ENCODE results near the gene CRYBG1.

CRYBG1 gene

DNA sequence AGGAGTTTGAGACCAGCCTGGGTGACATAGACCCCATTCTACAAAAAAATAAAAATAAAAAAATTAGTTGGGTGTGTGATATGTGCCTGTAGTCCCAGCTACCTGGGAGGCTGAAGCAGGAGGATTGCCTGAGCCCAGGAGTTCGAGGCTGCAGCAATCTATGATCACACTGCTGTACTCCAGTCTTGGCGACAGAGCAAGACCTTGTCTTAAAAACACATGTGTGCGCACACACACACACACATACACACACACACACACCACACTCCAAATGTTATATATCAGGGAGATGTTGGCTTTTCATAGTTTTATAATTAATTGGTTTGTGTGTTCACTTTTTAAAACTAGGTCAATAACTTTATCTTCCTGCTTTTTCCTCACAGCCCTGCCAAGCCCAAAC, 158.2 kb downstream of the CRYBG1 start:
- no peak overlapping the region for H2BK5ac ChIP-seq (ENCODE audit: low read length)
- no peak overlapping the region for H3K18ac ChIP-seq (ENCODE audit: low read length)
- no peak overlapping the region for H2BK12ac ChIP-seq (ENCODE audit: low read length)
- no peak overlapping the region for H2AFZ ChIP-seq (ENCODE audit: low read length)
- DNase-seq (ENCODE audit: low spot score), result no peak
- H4K8ac ChIP-seq (ENCODE audit: low read depth, low read length), result no peak overlapping the region
- H3K27ac ChIP-seq (replicated peaks; ENCODE audit: low read length), result no peak overlapping the region
- H3K4me2 ChIP-seq (ENCODE audit: insufficient read depth, low read length, poor library complexity, severe bottlenecking), result no peak overlapping the region
- H2AK5ac ChIP-seq (ENCODE audit: low read depth, low read length), result no peak overlapping the region
- H3K4me3 ChIP-seq (ENCODE audit: low read length in 2 of 2), result no peak overlapping the region
- H3K79me1 ChIP-seq (ENCODE audit: low read depth, low read length), result no peaks in the 10 kb centered on the region
- H4K91ac ChIP-seq (ENCODE audit: low read depth, low read length, poor library complexity), result no peak overlapping the region
- H2BK120ac ChIP-seq (ENCODE audit: low read depth, low read length), result no peak overlapping the region
- WGBS, 2 donors (ENCODE audit: extremely low coverage in 2 of 2, insufficient read length in 2 of 2, insufficient replicate concordance in 1 of 2), result no CpG with 5 or more reads among the region's 3 CpGs
- no peak overlapping the region for H2BK15ac ChIP-seq (ENCODE audit: low read length)
- H3K23ac ChIP-seq (ENCODE audit: low read depth, low read length, poor library complexity), result no peak overlapping the region
- H3K36me3 ChIP-seq (replicated peaks in 1 of 2; ENCODE audit: control insufficient read depth in 2 of 2, insufficient read depth in 2 of 2, low read length in 2 of 2), result no peaks in the 10 kb centered on the region
- H3K27me3 ChIP-seq (ENCODE audit: control insufficient read depth in 3 of 3, insufficient read depth in 3 of 3, low read depth in 1 of 3, low read length in 3 of 3), result peaks cover 0 to 61% (median 7%) of the 10 kb centered on the region in 3 experiments
- H3K9me3 ChIP-seq (replicated peaks in 1 of 2; ENCODE audit: control insufficient read depth in 2 of 2, insufficient read depth in 1 of 2, low read depth in 1 of 2, low read length in 2 of 2), result no peaks in the 10 kb centered on the region
- H3K9ac ChIP-seq (ENCODE audit: low read depth, low read length, poor library complexity), result no peak overlapping the region
- no peak overlapping the region for H3K4ac ChIP-seq (ENCODE audit: low read length)
- H3K4me1 ChIP-seq (ENCODE audit: control insufficient read depth in 2 of 2, insufficient read depth in 1 of 2, low read depth in 1 of 2, low read length in 2 of 2), result no peaks in the 10 kb centered on the region
- H3K14ac ChIP-seq (ENCODE audit: low read length), result no peak overlapping the region

- Histone ChIP-seq H2BK12ac (ENCODE audit: low read length) (no peak overlapping the region), H3K14ac (ENCODE audit: low read length) (no peak overlapping the region), H2BK120ac (ENCODE audit: low read depth, low read length) (no peak overlapping the region), H3K18ac (ENCODE audit: low read length) (no peak overlapping the region), H2BK15ac (ENCODE audit: low read length) (no peak overlapping the region), H3K4me2 (ENCODE audit: insufficient read depth, low read length, poor library complexity, severe bottlenecking) (no peak overlapping the region), H3K9ac (ENCODE audit: low read depth, low read length, poor library complexity) (no peak overlapping the region), H3K4me1 (ENCODE audit: control insufficient read depth in 2 of 2, insufficient read depth in 1 of 2, low read depth in 1 of 2, low read length in 2 of 2) (no peaks in the 10 kb centered on the region), H3K27me3 (ENCODE audit: control insufficient read depth in 3 of 3, insufficient read depth in 3 of 3, low read depth in 1 of 3, low read length in 3 of 3) (peaks cover 0 to 55% (median 0%) of the 10 kb centered on the region in 3 experiments), H3K79me1 (ENCODE audit: low read depth, low read length) (no peaks in the 10 kb centered on the region), H3K36me3 (replicated peaks in 1 of 2; ENCODE audit: control insufficient read depth in 2 of 2, insufficient read depth in 2 of 2, low read length in 2 of 2) (no peaks in the 10 kb centered on the region), H3K27ac (replicated peaks; ENCODE audit: low read length) (no peak overlapping the region), H2BK5ac (ENCODE audit: low read length) (no peak overlapping the region), H3K4ac (ENCODE audit: low read length) (no peak overlapping the region), H2AK5ac (ENCODE audit: low read depth, low read length) (no peak overlapping the region), H4K91ac (ENCODE audit: low read depth, low read length, poor library complexity) (no peak overlapping the region), H2AFZ (ENCODE audit: low read length) (no peak overlapping the region), H4K8ac (ENCODE audit: low read depth, low read length) (no peak overlapping the region), H3K9me3 (replicated peaks in 1 of 2; ENCODE audit: control insufficient read depth in 2 of 2, insufficient read depth in 1 of 2, low read depth in 1 of 2, low read length in 2 of 2) (no peaks in the 10 kb centered on the region), H3K23ac (ENCODE audit: low read depth, low read length, poor library complexity) (no peak overlapping the region), H3K4me3 (ENCODE audit: low read length in 2 of 2) (no peak overlapping the region)
- WGBS, 2 donors (ENCODE audit: extremely low coverage in 2 of 2, insufficient read length in 2 of 2, insufficient replicate concordance in 1 of 2), result no CpG with 5 or more reads among the region's 14 CpGs
- no peak for DNase-seq (ENCODE audit: low spot score)
Observed at GRCh38 chr6:106519460-106520394, 159.2 kb downstream of the CRYBG1 start.

DNA sequence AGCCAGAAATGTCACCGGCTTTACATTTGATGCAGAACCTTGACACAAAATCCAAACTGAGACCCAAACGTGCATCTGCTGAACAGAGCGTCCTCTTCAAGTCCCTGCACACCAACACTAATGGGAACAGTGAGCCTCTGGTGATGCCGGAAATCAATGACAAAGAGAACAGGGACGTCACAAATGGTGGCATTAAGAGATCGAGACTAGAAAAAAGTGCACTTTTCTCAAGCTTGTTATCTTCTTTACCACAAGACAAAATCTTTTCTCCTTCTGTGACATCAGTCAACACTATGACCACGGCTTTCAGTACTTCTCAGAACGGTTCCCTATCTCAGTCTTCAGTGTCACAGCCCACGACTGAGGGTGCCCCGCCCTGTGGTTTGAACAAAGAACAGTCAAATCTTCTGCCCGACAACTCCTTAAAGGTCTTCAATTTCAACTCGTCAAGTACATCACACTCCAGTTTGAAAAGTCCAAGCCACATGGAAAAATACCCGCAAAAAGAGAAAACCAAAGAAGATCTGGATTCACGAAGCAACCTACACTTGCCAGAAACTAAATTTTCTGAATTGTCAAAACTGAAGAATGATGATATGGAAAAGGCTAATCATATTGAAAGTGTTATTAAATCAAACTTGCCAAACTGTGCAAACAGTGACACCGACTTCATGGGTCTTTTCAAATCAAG, 160.3 kb downstream of the CRYBG1 start:
- Histone ChIP-seq H4K8ac (ENCODE audit: low read depth, low read length) (no peak overlapping the region), H3K23ac (ENCODE audit: low read depth, low read length, poor library complexity) (no peak overlapping the region), H3K36me3 (replicated peaks in 1 of 2; ENCODE audit: control insufficient read depth in 2 of 2, insufficient read depth in 2 of 2, low read length in 2 of 2) (no peaks in the 10 kb centered on the region), H3K4me2 (ENCODE audit: insufficient read depth, low read length, poor library complexity, severe bottlenecking) (no peak overlapping the region), H3K14ac (ENCODE audit: low read length) (no peak overlapping the region), H3K27ac (replicated peaks; ENCODE audit: low read length) (no peak overlapping the region), H3K18ac (ENCODE audit: low read length) (no peak overlapping the region), H2BK5ac (ENCODE audit: low read length) (no peak overlapping the region), H2AFZ (ENCODE audit: low read length) (no peak overlapping the region), H3K79me1 (ENCODE audit: low read depth, low read length) (no peaks in the 10 kb centered on the region), H2BK12ac (ENCODE audit: low read length) (no peak overlapping the region), H2BK120ac (ENCODE audit: low read depth, low read length) (no peak overlapping the region), H3K4me1 (ENCODE audit: control insufficient read depth in 2 of 2, insufficient read depth in 1 of 2, low read depth in 1 of 2, low read length in 2 of 2) (no peaks in the 10 kb centered on the region), H2AK5ac (ENCODE audit: low read depth, low read length) (no peak overlapping the region), H2BK15ac (ENCODE audit: low read length) (no peak overlapping the region), H3K4me3 (ENCODE audit: low read length in 2 of 2) (no peak overlapping the region), H3K27me3 (ENCODE audit: control insufficient read depth in 3 of 3, insufficient read depth in 3 of 3, low read depth in 1 of 3, low read length in 3 of 3) (peaks cover 0 to 58% (median 0%) of the 10 kb centered on the region in 3 experiments), H3K9me3 (replicated peaks in 1 of 2; ENCODE audit: control insufficient read depth in 2 of 2, insufficient read depth in 1 of 2, low read depth in 1 of 2, low read length in 2 of 2) (no peaks in the 10 kb centered on the region), H3K9ac (ENCODE audit: low read depth, low read length, poor library complexity) (no peak overlapping the region), H4K91ac (ENCODE audit: low read depth, low read length, poor library complexity) (no peak overlapping the region), H3K4ac (ENCODE audit: low read length) (no peak overlapping the region)
- WGBS, 2 donors (ENCODE audit: extremely low coverage in 2 of 2, insufficient read length in 2 of 2, insufficient replicate concordance in 1 of 2), result no CpG with 5 or more reads among the region's 15 CpGs
- DNase-seq (ENCODE audit: low spot score), result no peak

GRCh38 chr6:106522562-106523250, 162.2 kb downstream of the CRYBG1 start:
- Histone ChIP-seq H3K36me3 (replicated peaks in 1 of 2; ENCODE audit: control insufficient read depth in 2 of 2, insufficient read depth in 2 of 2, low read length in 2 of 2) (no peaks in the 10 kb centered on the region), H4K91ac (ENCODE audit: low read depth, low read length, poor library complexity) (no peak overlapping the region), H3K14ac (ENCODE audit: low read length) (no peak overlapping the region), H3K23ac (ENCODE audit: low read depth, low read length, poor library complexity) (no peak overlapping the region), H3K4me2 (ENCODE audit: insufficient read depth, low read length, poor library complexity, severe bottlenecking) (no peak overlapping the region), H3K9me3 (replicated peaks in 1 of 2; ENCODE audit: control insufficient read depth in 2 of 2, insufficient read depth in 1 of 2, low read depth in 1 of 2, low read length in 2 of 2) (no peaks in the 10 kb centered on the region), H2AK5ac (ENCODE audit: low read depth, low read length) (no peak overlapping the region), H3K18ac (ENCODE audit: low read length) (no peak overlapping the region), H2AFZ (ENCODE audit: low read length) (no peak overlapping the region), H3K27me3 (ENCODE audit: control insufficient read depth in 3 of 3, insufficient read depth in 3 of 3, low read depth in 1 of 3, low read length in 3 of 3) (peaks cover 0 to 54% (median 0%) of the 10 kb centered on the region in 3 experiments), H3K27ac (replicated peaks; ENCODE audit: low read length) (no peak overlapping the region), H3K4me1 (ENCODE audit: control insufficient read depth in 2 of 2, insufficient read depth in 1 of 2, low read depth in 1 of 2, low read length in 2 of 2) (no peaks in the 10 kb centered on the region), H3K79me1 (ENCODE audit: low read depth, low read length) (no peaks in the 10 kb centered on the region), H3K9ac (ENCODE audit: low read depth, low read length, poor library complexity) (no peak overlapping the region), H3K4ac (ENCODE audit: low read length) (no peak overlapping the region), H4K8ac (ENCODE audit: low read depth, low read length) (no peak overlapping the region), H2BK120ac (ENCODE audit: low read depth, low read length) (no peak overlapping the region), H2BK15ac (ENCODE audit: low read length) (no peak overlapping the region), H2BK12ac (ENCODE audit: low read length) (no peak overlapping the region), H3K4me3 (ENCODE audit: low read length in 2 of 2) (no peak overlapping the region), H2BK5ac (ENCODE audit: low read length) (no peak overlapping the region)
- no peak for DNase-seq (ENCODE audit: low spot score)
- WGBS, 2 donors (ENCODE audit: extremely low coverage in 2 of 2, insufficient read length in 2 of 2, insufficient replicate concordance in 1 of 2), result no CpG with 5 or more reads among the region's 6 CpGs

Data from neuronal stem cell (in vitro differentiated cells).